Kidney (tissue), 14 donors: ENCODE measurements around the gene BMF. TPM values are rescaled to one million over a fixed set of nuclear protein-coding genes. Genes with fewer than 3 reads are reported as not detected.

Source experiments
- DNase-seq, 5 donors: peaks; one replicate each; pipeline ENCODE4 v3.0.0-alpha.2; 2013 to 2020
- FAIRE-seq: peaks from 2 replicates; lab custom pipeline; 2012; peaks lifted over from hg19 to GRCh38; lab: Jason Lieb, UNC
- H3K27ac ChIP-seq, 2 donors: one replicate each; pipeline ENCODE4 v1.7.0; 2013; ENCODE audit warnings: low read depth in 2 of 2, low read length in 2 of 2, inconsistent platforms in 1 of 2
- H3K27me3 ChIP-seq: one replicate; pipeline ENCODE4 v1.7.1; 2013; ENCODE audit warnings: low read length, inconsistent platforms; ENCODE audit not compliant: control insufficient read depth, insufficient read depth
- H3K36me3 ChIP-seq, 3 donors: one replicate each; pipeline versions ENCODE4 v1.7.0 to v1.7.1; 2013; ENCODE audit warnings: low read length in 3 of 3, control low read depth in 1 of 3, inconsistent platforms in 1 of 3; ENCODE audit not compliant: insufficient read depth in 3 of 3, control insufficient read depth in 2 of 3
- H3K4me1 ChIP-seq, 3 donors: one replicate each; pipeline versions ENCODE4 v1.7.0 to v1.7.1; 2013; ENCODE audit warnings: low read length in 3 of 3, inconsistent platforms in 1 of 3, low read depth in 1 of 3; ENCODE audit not compliant: control insufficient read depth in 2 of 3, insufficient read depth in 2 of 3
- H3K4me3 ChIP-seq, 3 donors: one replicate each; pipeline versions ENCODE4 v1.7.0 to v1.8.1; 2013; ENCODE audit warnings: low read length in 3 of 3, control low read depth in 1 of 3, inconsistent platforms in 1 of 3
- H3K9ac ChIP-seq, 3 donors: one replicate each; pipeline versions ENCODE4 v1.7.0 to v1.7.1; 2013; ENCODE audit warnings: low read length in 3 of 3, control low read depth in 1 of 3, inconsistent platforms in 1 of 3
- H3K9me3 ChIP-seq, 3 donors: one replicate each; pipeline versions ENCODE4 v1.7.0 to v1.7.1; 2013; ENCODE audit warnings: low read length in 3 of 3, control low read depth in 1 of 3, inconsistent platforms in 1 of 3; ENCODE audit not compliant: control insufficient read depth in 2 of 3, insufficient read depth in 1 of 3
- CTCF ChIP-seq: IDR thresholded peaks from 3 replicates; pipeline ENCODE4 v1.5.1; 2012; ENCODE audit warnings: mild to moderate bottlenecking, moderate library complexity, borderline replicate concordance; ENCODE audit not compliant: insufficient read depth; ENCODE audit errors: extremely low read depth
- intact Hi-C: fragments of 100-400 bp; cut with DNase I; formaldehyde crosslinking; loops from one replicate; pipeline ENCODE4 v1.11.1; 2022
- polyA plus RNA-seq: library from polyadenylated mRNA; stranded (reverse); fragments of 350-450 nt; fragmentation: Illumina TruSeq; extraction: RNeasy Lipid Tissue Mini Kit (QIAGEN cat#74804); gene quantifications from one replicate; pipeline ENCODE4 v1.2.3, GENCODE V29; 2014; ENCODE audit warnings: low read depth, low replicate concordance; ENCODE audit not compliant: insufficient read depth
- total RNA-seq: library from RNA; stranded (reverse); fragmentation: NEBNext Ultra II Directional; extraction: Animal tissue kit (Norgen Biotek cat#: 25700); gene quantifications from one replicate; pipeline ENCODE4 v1.2.1, GENCODE V29; 2021
- donor health status: control.
- donor health status: control.
- donor health status: control.
- donor health status: control.
- donor health status: control.
- donor health status: DM: yes; HTN: yes; CAD: no.
- donor health status: Normal renal cell carcinoma (clear cell type).

The BMF gene
- total and polyA plus RNA-seq, 2 donors from 2014 or later: 3.6 to 19.7 TPM

- peaks cover 0 to 15% (median 10%) of the 10 kb centered on the region in 3 donors for H3K4me1 ChIP-seq
These were observed 38.0 kb downstream of the BMF start for GRCh38 chr15:40070608-40071218.

DNA sequence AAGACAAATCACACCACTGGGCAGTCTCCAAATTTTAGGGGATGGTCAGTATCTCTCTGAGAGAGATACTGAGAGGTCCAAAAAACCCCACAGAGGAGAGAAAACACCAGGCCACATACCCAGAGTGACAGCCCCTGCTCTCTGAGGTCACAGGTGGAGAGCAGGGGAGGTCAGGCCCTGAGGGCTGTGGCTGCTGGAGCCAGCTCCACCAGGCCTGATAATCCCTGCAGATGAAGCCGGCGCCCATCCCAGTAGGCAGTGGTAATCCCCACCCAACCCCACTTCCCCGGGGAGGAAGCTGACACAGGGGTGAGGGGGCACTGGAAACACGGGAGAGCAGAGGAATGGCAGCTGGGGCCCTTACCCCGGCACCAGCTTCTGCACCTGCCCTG, 38.5 kb downstream of the BMF start:
- Histone ChIP-seq H3K4me3 (no peak overlapping the region), H3K36me3 (no peaks in the 10 kb centered on the region), H3K27me3 (no peaks in the 10 kb centered on the region), H3K27ac (peak overlapping the region; percentile 16 to 89), H3K9me3 (no peaks in the 10 kb centered on the region), H3K9ac (no peak overlapping the region), H3K4me1 (peaks cover 0 to 10% (median 8%) of the 10 kb centered on the region in 3 donors)
- FAIRE-seq: no peak
- no peak for TF ChIP-seq CTCF
- intact Hi-C loops: no loop called here
- no peak for DNase-seq

More at GRCh38 chr15:40070608-40071218, 38.0 kb downstream of the BMF start:
- no peaks in the 10 kb centered on the region for H3K36me3 ChIP-seq
- DNase-seq (no peak), FAIRE-seq (no peak)
- no peaks in the 10 kb centered on the region for H3K9me3 ChIP-seq
- H3K27me3 ChIP-seq: no peaks in the 10 kb centered on the region
- no peak overlapping the region for H3K9ac ChIP-seq
- H3K4me3 ChIP-seq: no peak overlapping the region
- peak overlapping the region in 1 of 2 donors; percentile 16 for H3K27ac ChIP-seq
- TF ChIP-seq CTCF: no peak
- intact Hi-C loops: no loop called here

DNA sequence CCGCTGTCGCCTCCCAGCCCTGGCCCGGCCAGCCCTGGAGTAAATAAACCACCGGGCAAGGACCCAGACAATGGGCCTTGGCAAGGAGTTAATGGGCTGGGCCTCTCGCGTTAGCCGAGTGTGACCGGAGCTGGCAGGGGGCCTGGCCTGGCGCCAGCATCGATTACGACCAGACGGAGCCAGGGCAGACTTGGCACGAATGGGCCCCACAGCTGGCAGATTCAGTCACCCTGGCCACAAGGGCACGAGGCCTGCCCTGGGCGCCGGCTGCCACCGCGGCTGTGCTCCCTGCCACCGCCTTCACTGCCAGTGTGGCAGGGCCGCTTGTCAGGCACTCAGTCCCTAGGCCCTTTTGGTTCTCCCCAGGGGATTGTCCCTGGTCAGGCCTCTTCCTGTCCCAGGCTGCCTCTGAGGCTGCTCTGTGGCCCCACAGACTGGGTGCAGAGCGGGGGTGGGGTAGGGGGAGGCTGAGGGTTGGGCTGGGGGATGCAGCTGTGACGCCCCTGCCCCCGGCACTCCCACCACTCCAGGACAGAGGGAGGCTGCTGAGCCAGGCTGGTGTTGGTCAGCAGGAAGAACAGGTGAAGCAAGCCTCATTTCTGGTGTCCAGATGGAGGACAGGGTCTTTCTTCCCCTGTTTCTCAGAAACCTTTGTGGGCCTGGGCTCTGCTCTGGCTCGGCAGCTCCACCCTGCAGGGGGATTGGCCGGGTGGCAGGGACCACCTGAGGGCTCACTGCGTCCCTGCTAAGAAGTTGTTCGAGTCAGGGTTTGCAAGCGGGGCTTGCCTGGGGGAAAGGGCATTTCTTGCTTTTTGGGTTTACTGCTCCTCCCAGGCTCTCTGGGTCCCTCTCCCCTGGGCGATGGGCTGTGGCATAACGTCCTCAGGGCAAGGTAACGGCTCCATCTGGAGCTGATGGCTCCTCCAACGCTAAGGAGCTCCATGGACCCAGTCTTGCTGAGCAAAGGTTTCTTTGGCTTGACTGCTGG, 39.2 kb downstream of the BMF start:
- Histone ChIP-seq H3K4me3 (no peak overlapping the region), H3K4me1 (peaks cover 0 to 10% (median 8%) of the 10 kb centered on the region in 3 donors), H3K36me3 (no peaks in the 10 kb centered on the region), H3K9ac (no peak overlapping the region), H3K27me3 (no peaks in the 10 kb centered on the region), H3K27ac (peak overlapping the region; percentile 78 to 89), H3K9me3 (no peaks in the 10 kb centered on the region)
- FAIRE-seq (no peak), DNase-seq (peak; percentile 89 to 98 (median 92))
- no peak for TF ChIP-seq CTCF
- intact Hi-C loops: no loop called here
